COLO668 (cell line): ENCODE measurements around the gene ALB.

Source experiments
- DNase-seq: peaks from one replicate; lab custom pipeline; 2025; ENCODE audit not compliant: unreplicated experiment; lab: John Stamatoyannopoulos, UW

The ALB gene

GRCh38 chr4:73408181-73408867 lies 4.2 kb downstream of the ALB start:
- DNase-seq, result no peak

DNA sequence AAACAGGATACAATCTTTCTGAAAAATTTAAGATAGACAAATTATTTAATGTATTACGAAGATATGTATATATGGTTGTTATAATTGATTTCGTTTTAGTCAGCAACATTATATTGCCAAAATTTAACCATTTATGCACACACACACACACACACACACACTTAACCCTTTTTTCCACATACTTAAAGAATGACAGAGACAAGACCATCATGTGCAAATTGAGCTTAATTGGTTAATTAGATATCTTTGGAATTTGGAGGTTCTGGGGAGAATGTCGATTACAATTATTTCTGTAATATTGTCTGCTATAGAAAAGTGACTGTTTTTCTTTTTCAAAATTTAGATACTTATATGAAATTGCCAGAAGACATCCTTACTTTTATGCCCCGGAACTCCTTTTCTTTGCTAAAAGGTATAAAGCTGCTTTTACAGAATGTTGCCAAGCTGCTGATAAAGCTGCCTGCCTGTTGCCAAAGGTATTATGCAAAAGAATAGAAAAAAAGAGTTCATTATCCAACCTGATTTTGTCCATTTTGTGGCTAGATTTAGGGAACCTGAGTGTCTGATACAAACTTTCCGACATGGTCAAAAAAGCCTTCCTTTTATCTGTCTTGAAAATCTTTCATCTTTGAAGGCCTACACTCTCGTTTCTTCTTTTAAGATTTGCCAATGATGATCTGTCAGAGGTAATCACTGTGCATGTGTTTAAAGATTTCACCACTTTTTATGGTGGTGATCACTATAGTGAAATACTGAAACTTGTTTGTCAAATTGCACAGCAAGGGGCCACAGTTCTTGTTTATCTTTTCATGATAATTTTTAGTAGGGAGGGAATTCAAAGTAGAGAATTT lies 5.2 kb downstream of the ALB start:
- no peak for DNase-seq

DNA sequence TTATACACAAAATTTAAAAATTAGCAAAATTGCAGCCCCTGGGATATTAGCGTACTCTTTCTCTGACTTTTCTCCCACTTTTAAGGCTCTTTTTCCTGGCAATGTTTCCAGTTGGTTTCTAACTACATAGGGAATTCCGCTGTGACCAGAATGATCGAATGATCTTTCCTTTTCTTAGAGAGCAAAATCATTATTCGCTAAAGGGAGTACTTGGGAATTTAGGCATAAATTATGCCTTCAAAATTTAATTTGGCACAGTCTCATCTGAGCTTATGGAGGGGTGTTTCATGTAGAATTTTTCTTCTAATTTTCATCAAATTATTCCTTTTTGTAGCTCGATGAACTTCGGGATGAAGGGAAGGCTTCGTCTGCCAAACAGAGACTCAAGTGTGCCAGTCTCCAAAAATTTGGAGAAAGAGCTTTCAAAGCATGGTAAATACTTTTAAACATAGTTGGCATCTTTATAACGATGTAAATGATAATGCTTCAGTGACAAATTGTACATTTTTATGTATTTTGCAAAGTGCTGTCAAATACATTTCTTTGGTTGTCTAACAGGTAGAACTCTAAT lies 6.0 kb downstream of the ALB start:
- no peak for DNase-seq

- no peak for DNase-seq
Observed at GRCh38 chr4:73410916-73411730, 7.0 kb downstream of the ALB start.

- no peak for DNase-seq
Observed at GRCh38 chr4:73411731-73412414, 7.8 kb downstream of the ALB start.

DNA sequence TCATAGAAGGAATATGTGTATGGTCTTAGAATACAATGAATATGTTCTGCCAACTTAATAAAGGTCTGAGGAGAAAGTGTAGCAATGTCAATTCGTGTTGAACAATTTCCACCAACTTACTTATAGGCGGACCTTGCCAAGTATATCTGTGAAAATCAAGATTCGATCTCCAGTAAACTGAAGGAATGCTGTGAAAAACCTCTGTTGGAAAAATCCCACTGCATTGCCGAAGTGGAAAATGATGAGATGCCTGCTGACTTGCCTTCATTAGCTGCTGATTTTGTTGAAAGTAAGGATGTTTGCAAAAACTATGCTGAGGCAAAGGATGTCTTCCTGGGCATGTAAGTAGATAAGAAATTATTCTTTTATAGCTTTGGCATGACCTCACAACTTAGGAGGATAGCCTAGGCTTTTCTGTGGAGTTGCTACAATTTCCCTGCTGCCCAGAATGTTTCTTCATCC lies 9.2 kb downstream of the ALB start:
- no peak for DNase-seq

DNA sequence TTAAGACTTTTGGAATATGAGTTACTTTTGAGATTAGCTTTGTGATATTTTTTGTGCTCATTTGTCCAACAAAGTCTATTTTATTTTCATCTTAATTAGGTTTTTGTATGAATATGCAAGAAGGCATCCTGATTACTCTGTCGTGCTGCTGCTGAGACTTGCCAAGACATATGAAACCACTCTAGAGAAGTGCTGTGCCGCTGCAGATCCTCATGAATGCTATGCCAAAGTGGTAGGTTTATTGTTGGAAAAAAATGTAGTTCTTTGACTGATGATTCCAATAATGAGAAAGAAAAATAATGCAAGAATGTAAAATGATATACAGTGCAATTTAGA lies 10.8 kb downstream of the ALB start:
- no peak for DNase-seq

GRCh38 chr4:73415807-73416238 lies 11.7 kb downstream of the ALB start:
- no peak for DNase-seq

DNA sequence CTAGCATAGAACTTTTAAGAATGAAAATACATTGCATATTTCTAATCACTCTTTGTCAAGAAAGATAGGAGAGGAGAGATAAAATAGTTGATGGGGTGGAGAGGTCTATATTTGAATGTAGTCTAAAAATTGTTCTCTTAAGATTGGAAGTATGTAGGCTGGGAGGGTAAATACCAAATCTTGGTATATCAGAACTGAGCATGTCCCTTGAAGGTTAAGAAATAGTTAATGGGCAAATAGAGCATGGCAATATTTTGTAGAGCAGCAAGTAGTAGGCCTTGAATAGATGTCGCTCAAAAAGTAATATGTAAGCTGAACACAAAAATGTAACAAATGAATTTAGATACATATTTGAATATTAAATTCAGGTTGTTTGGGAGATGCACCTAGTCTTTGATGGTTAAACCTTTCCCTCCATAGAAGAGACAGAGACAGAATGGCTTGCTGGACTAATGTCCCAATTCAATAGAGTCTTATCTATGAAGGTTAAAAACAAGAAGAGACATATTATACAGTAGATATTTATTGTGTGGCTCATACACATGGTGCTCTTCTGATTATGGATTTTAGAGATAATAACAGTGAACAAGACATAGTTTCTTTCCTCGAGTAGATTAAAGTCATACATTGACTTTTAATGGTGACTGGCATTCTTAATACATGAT lies 12.5 kb downstream of the ALB start:
- no peak for DNase-seq

DNA sequence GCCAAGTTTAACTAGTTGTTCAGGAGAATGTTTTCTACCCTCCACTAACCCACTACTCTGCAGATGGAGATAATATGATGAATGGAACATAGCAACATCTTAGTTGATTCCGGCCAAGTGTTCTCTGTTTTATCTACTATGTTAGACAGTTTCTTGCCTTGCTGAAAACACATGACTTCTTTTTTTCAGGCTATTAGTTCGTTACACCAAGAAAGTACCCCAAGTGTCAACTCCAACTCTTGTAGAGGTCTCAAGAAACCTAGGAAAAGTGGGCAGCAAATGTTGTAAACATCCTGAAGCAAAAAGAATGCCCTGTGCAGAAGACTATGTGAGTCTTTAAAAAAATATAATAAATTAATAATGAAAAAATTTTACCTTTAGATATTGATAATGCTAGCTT lies 13.3 kb downstream of the ALB start:
- no peak for DNase-seq

- DNase-seq, result no peak
Observed at GRCh38 chr4:73417973-73418372, 13.9 kb downstream of the ALB start.

DNA sequence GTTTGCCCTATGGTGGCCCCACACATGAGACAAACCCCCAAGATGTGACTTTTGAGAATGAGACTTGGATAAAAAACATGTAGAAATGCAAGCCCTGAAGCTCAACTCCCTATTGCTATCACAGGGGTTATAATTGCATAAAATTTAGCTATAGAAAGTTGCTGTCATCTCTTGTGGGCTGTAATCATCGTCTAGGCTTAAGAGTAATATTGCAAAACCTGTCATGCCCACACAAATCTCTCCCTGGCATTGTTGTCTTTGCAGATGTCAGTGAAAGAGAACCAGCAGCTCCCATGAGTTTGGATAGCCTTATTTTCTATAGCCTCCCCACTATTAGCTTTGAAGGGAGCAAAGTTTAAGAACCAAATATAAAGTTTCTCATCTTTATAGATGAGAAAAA lies 14.6 kb downstream of the ALB start:
- no peak for DNase-seq

GRCh38 chr4:73419106-73420038 lies 15.3 kb downstream of the ALB start:
- DNase-seq, result no peak

GRCh38 chr4:73420615-73421014 lies 16.5 kb downstream of the ALB start:
- DNase-seq, result no peak

GRCh38 chr4:73421708-73422457 lies 17.8 kb downstream of the ALB start:
- no peak for DNase-seq

DNA sequence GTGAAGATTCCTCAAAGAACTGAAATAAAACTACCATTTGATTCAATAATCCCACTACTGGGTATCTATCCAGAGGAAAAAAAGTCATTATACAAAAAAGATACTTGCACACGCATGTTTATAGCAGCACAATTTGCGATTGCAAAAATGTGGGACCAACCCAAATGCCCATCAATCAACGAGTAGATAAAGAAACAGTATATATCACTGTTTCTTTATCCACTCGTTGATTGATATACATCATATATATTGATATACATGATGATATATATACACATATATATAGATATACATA lies 18.3 kb downstream of the ALB start:
- no peak for DNase-seq

DNA sequence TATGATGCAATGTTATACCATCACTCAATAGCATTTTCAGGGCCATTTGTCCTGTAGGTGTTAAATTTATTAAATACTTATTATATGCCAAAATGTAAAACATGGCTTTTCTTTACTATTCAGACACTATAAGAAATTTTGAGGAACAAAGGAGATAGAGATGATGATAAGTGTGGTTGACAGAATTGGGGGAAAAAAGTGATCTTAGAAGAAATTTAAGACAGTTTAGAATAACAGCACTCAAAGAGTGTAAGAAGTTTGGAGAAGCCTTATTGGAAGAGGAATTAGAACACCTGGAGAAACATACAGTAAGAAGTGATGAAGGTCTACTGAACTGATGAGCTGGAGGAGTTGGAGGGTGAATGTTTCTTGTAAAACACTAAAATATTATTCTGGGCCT lies 19.1 kb downstream of the ALB start:
- no peak for DNase-seq

DNA sequence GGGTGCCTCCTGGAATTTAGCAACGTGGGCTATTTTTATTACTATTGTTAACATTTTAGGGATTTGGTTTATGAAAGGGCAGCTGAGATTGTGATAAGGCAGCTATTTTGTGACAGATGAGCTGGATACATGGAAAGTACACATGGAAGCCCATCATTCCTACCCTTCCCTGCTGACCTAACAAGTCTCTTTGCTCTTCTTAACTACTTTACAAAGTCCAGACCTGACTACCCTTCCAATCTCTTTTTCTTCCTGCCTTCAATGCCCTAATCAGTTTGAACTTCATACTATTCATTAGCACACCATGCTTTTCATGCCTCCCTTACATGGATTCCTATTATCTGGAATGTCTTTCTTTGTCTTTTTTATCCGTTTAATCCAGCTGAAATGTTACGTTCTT lies 22.6 kb downstream of the ALB start:
- no peak for DNase-seq

DNA sequence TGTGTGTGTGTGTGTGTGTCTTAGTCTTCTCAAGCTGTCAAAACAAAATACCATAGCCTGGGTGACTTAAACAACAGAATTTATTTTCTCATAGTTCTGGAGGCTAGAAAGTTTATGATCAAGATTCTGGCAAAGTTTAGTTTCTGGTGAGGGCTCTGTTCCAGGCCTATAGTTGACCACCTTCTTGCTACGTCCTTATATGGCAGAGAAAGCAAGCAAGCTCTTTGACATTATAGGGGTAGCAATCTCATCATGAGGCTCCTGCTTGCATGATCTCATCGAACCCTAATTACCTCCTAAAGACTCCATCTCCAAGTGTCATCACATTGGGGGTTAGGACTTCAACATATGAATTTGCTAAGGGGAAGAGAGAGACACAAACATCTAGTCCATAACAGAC lies 25.0 kb downstream of the ALB start:
- DNase-seq, result no peak
